Measurements from ENCODE around the gene ITM2C.

ITM2C gene

GRCh38 chr2:230875347-230876315 lies 10.9 kb downstream of the ITM2C start:
- Histone ChIP-seq H3K27ac (no peak overlapping the region), H3K36me3 (replicated peaks) (peaks cover 15% of the 10 kb centered on the region), H3K4me3 (ENCODE audit: low read depth, low read length) (no peak overlapping the region), H3K27me3 (replicated peaks) (no peaks in the 10 kb centered on the region)
- TF ChIP-seq, protein P1, sequence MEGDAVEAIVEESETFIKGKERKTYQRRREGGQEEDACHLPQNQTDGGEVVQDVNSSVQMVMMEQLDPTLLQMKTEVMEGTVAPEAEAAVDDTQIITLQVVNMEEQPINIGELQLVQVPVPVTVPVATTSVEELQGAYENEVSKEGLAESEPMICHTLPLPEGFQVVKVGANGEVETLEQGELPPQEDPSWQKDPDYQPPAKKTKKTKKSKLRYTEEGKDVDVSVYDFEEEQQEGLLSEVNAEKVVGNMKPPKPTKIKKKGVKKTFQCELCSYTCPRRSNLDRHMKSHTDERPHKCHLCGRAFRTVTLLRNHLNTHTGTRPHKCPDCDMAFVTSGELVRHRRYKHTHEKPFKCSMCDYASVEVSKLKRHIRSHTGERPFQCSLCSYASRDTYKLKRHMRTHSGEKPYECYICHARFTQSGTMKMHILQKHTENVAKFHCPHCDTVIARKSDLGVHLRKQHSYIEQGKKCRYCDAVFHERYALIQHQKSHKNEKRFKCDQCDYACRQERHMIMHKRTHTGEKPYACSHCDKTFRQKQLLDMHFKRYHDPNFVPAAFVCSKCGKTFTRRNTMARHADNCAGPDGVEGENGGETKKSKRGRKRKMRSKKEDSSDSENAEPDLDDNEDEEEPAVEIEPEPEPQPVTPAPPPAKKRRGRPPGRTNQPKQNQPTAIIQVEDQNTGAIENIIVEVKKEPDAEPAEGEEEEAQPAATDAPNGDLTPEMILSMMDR (IDR thresholded peaks at IDR 0.05; ENCODE audit: low read depth, low read length, missing control alignments) = no peak
- DNase-seq = no peak
- in situ Hi-C loops (cut with HindIII; ENCODE audit: low pct_ligation_motif_present, low sequenced_read_pairs) = no loop called here

DNA sequence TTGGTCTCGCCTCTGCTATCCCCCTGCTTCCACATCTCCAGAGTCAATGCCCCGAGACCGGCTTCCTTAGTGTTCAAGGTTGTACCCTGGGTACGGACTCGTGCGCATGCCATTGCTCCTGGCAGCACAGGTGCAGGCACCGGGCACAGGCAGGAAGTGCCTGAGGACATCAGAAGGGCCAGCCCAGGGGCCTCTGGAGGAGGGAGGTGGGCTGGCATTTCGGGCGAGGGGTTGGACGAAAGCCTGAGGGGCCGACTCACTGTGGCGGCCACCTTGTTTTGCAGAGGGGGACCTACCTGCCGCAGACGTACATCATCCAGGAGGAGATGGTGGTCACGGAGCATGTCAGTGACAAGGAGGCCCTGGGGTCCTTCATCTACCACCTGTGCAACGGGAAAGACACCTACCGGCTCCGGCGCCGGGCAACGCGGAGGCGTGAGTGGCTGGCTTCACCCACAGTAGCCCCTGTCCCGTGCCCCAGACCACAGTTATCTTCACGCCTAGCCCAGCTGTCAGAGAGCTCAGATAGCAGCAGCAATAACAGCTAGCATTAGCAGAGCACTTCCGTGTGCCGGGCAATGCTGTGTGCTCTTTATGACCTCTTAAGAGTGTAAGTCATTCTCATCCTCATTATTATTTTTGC lies 12.5 kb downstream of the ITM2C start:
- Histone ChIP-seq H3K36me3 (replicated peaks) (peaks cover 15% of the 10 kb centered on the region), H3K27me3 (replicated peaks) (no peaks in the 10 kb centered on the region), H3K27ac (no peak overlapping the region), H3K4me3 (ENCODE audit: low read depth, low read length) (no peak overlapping the region)
- no peak for DNase-seq
- TF ChIP-seq, protein P1 (IDR thresholded peaks at IDR 0.05; ENCODE audit: low read depth, low read length, missing control alignments) = no peak
- in situ Hi-C loops (cut with HindIII; ENCODE audit: low pct_ligation_motif_present, low sequenced_read_pairs) = no loop called here

GRCh38 chr2:230877759-230878598 lies 13.2 kb downstream of the ITM2C start:
- H3K4me3 ChIP-seq (ENCODE audit: low read depth, low read length) = no peak overlapping the region
- DNase-seq = no peak
- TF ChIP-seq, protein P1 (IDR thresholded peaks at IDR 0.05; ENCODE audit: low read depth, low read length, missing control alignments) = no peak
- no peaks in the 10 kb centered on the region for H3K27me3 ChIP-seq (replicated peaks)
- in situ Hi-C loops (cut with HindIII; ENCODE audit: low pct_ligation_motif_present, low sequenced_read_pairs) = no loop called here
- no peak overlapping the region for H3K27ac ChIP-seq
- peaks cover 15% of the 10 kb centered on the region for H3K36me3 ChIP-seq (replicated peaks)

- no peak overlapping the region for H3K27ac ChIP-seq
Measured at GRCh38 chr2:230878599-230879188, 14.0 kb downstream of the ITM2C start.

More at GRCh38 chr2:230878599-230879188, 14.0 kb downstream of the ITM2C start:
- Histone ChIP-seq H3K36me3 (replicated peaks) (peaks cover 15% of the 10 kb centered on the region), H3K4me3 (ENCODE audit: low read depth, low read length) (no peak overlapping the region), H3K27me3 (replicated peaks) (no peaks in the 10 kb centered on the region)
- DNase-seq = no peak
- TF ChIP-seq, protein P1 (IDR thresholded peaks at IDR 0.05; ENCODE audit: low read depth, low read length, missing control alignments) = no peak
- in situ Hi-C loops (cut with HindIII; ENCODE audit: low pct_ligation_motif_present, low sequenced_read_pairs) = no loop called here
